Measurements from ENCODE around the gene CARMIL3.

Gene CARMIL3

DNA sequence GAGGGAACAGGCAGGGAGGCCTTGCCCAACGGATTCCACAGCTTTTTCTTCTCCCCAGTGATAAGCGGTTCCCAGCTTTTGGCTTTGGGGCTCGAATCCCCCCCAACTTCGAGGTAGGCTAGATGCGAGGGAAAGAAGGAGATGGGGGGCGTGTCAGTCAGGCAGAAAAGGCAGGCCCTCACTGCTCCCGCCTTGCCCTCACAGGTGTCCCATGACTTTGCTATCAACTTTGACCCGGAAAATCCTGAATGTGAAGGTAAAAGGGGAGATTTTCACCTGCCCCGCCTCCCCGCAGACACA, 24.4 kb downstream of the CARMIL3 start:
- no peak for DNase-seq (ENCODE audit: low spot score)

DNA sequence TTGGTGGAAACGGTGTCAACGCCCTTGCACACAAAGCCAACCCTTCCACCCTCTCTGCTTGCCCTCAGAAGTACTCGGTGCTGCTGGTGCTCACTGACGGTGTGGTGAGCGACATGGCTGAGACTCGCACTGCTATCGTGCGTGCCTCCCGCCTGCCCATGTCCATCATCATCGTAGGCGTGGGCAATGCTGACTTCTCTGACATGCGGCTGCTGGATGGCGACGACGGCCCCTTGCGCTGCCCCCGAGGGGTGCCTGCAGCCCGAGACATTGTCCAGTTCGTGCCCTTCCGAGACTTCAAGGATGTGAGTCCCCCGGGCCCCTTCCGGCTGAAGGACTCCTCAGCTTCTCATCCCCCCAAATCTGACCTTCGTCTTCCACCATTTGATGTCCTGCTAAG, 25.3 kb downstream of the CARMIL3 start:
- no peak for DNase-seq (ENCODE audit: low spot score)

DNA sequence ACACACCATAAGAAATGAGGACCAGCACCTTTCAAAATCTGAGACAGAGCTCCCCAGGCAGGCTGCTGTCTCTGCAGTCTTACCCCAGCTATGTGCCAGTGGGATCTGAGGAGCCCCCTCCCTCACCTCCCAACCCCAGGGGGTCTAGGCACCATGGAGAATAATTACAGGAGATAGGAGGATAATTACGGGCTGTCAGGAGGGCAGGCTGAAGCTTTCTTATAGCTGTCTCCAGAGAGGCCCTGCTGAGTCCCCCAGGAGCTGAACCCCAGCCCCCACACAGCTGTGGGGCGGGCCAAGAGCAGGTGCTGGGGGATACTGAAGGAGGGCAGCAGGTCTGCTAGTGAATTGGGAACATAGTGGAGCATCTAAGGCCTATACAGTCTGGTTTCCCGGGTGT, 26.3 kb downstream of the CARMIL3 start:
- DNase-seq (ENCODE audit: low spot score) = no peak

DNA sequence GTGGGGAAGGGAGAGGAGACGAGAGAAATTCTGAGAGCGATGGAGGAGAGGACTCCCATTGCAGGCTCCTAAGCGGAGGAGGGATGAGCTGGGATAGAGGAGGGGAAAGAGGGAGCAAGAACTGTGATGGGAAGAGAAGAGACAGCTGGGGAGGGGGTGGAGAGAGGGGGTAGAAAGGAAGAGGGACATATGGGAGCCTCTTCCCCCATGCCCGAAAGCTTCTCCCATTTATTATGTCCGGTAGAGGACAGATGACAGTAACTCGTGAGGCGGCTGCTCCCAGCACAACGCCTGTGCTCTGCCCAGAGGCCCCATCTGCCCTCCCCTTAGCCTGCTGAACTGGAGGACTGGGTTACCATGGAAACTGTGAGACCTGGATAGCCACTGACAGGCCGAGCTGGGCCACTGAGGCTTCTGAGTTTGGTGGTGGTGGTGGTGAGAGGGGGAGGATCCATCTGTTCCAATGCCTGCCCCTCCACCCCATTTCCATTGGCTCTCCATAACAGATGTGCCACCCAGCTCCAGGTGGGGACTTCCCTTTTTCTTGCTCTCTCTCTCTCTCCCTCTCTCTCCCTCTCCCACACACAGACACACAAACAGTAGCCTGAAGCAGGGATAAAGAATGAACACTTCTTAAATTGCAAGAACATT, 27.8 kb downstream of the CARMIL3 start:
- no peak for DNase-seq (ENCODE audit: low spot score)

DNA sequence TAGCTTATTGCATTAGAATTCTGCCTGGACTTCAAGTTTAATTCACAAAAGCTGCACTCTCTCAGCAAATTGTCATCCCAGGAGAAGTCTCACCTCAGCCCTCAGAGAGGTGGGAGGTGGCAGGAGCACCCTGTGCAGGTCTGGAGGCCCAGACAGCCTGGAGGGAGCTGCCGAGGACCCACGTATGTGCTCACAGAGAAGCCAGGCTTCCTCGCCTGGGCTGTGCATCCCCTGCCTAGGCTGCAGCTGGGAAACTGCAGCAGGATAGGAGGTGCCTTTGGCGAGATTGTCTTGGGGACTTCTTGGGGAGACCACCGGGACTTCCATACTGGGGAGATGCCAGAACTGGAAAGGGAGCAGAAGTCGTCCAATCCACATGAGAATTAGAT, 28.3 kb downstream of the CARMIL3 start:
- no peak for DNase-seq (ENCODE audit: low spot score)

DNA sequence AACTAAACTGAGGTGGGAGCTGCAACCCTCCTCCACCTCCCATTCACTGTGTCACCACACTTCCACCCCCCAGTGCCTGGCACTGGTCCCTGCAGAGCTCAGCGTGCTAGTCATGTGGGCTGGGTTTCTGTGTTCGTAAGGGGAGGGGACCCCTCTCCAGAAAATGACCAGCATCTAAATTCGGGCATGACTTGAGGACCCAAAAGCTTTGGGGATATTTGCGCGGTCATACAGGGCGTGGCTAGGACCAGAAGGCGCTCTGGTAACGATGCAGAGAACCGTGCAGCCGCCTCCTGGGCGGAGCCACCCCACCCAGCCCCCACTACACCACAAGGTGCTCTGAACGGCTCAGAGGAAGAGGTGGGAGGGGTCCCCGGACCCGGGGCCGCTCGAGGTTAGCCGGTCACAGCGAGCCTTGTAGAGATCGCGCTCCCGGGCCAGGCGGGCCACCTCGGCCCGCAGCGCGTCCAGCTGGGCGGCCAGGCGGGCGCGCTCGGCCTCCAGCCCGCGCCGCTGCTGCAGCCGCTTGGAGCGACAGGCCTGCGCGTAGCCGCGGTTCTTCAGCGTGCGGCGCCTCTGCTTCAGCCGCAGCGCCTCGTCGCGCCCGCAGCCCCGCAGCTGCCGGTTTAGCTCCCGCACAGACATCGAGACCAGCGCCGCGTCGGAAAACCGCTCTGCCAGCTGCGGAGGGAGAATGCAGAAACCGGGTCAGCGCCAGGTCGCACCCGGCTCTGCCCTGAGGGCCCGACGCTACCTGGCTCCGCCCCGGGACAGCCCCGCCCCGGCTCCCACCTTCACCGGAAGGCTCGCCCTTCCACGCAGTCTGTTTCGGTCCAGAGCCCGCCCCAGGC, 29.3 kb downstream of the CARMIL3 start:
- peak; percentile 63 for DNase-seq (ENCODE audit: low spot score)

DNA sequence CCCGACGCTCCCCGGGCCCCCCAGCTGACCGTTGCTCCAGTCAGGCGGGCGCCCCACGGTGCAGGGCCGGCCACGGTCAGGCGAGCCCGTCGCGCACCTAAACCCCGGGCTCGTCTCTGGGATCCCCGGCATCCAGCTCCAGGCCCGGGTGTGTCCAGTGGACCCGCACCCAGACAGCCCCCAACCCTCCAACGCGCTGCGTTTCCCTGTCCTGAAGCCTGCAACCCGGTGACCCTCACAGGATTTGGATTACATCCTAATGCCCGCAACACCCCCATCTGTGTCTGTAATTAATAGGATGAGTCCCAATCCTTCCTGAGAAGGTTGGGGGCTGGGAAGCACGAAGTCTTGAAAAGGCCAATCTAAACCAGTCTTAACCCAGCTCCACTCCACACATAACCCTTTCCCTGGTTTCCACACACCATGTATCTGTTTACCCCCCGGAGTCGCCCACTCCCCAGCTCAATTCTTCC, 30.0 kb downstream of the CARMIL3 start:
- no peak for DNase-seq (ENCODE audit: low spot score)

DNA sequence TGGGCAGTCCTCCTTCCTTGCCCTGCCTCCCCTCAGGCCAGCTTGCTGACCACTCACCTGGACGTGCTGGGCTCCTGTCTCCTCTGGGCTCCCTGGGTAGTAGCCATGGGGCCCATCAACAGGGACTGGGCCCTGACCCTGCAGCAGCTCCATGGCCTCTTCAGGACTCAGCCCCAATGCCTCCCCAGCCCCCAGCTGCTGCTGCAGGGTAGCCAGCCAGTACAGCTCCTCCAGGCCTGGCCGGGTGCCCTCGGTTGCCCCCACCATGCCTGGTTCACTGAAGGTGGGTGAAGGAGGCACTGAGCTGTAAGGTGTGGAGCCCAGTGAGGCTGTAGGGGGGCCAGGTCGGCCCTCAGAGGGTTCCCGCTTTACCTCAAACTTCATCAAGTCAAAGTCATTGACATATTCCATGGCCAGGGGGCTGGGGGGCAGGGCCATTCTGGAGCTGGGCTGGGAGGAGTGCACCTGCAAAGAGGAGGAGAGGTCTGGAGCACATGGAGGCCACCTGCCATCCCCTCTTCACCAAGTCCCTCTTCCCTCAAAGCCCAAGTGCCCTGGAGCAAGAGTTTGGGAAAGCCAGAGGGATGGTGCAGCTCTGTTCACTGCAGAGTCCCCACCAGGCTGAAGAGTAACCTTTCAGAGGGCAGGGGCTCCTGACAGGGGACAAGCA, 30.7 kb downstream of the CARMIL3 start:
- DNase-seq (ENCODE audit: low spot score) = no peak

DNA sequence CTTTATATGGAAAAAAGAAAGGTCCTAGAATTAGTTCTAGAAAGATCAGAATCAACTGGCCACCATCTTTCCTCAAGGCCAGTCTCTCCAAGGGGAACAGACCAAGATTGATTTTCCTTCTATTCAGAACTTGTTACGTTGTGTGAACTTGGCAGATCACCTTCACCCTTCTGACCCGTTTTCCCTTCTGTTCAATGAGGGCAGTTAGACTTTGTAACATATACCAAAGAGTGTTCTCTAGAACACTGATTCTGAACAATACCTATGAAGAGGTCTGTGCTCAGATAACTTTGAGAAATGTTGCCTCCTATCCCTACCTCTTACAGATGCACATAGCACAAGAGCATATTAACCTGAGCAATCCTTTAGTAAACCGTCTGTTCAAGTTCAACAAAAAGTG, 31.7 kb downstream of the CARMIL3 start:
- no peak for DNase-seq (ENCODE audit: low spot score)

DNA sequence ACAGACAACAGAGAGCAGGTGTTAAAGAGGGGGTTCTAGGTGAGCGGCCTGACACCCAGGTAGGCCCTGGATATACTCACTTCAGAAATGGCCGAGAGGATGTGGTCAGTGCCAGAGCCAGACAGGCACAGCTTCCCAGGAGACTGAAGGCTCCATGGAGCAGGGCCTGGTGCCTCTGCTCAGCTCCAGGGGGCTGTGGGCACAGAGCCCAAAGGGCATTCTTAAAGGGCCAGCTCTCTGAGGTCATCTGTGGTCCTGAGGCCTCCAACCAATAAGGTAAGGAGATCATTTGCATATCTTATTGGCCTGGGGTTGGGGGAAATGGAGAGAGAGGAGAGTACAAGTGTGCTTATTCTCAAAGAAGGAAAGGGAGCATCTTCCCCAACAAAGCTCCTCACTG, 32.6 kb downstream of the CARMIL3 start:
- no peak for DNase-seq (ENCODE audit: low spot score)

DNA sequence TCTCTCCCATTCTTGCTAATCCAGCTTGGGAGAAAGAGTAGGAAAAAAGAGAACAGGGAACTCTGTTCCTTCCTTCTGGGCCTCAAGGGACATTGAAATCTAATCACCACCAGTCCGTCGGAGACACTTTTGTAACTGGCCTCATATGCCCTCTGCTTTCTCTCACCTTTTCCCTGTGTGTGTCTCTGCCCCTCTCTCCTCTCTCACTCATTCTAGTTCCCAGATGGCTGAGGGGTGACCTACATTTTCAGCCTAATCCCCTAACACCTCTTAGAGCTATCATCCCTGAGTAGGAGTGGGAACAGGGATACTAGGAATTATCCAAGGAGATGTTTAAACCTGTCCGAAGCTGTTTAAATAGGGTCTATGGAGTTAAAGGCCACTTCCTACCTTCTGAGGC, 33.4 kb downstream of the CARMIL3 start:
- no peak for DNase-seq (ENCODE audit: low spot score)

DNA sequence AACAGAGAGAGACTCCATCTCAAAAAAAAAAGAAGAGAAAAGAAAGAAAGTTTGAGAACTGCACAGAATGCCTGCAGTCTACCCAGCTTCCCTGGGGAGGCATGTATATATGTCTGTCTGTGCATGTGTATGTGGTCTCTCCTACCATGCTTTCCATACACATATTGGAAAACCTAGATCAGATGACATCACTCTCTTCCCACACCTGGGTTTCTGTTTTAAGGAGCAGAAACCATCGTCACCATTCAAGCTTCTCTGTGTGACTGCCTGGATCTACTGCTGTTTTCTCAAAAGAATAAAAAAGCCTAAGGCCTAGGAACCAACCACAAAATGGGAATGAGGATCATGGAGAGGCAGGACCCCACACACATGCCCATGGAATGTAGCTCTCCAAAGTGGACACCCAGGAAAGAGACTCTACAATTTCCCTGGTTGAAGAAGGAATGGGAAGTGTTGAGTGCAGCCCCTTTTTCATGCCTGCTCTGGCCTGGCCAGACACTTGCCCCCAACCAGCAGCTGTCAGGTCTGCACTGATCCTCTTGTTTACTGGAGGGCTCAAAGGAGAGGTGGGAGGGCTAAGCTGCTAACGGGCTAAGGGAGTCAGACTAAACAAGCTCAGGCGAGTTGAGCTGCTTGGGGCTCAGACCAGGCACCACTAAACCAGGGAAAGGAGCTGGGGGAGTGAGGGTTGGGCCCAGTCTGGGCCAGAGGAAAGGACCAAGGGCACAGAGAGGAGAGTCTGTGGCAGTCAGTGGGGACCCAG, 34.6 kb downstream of the CARMIL3 start:
- DNase-seq (ENCODE audit: low spot score) = no peak

DNA sequence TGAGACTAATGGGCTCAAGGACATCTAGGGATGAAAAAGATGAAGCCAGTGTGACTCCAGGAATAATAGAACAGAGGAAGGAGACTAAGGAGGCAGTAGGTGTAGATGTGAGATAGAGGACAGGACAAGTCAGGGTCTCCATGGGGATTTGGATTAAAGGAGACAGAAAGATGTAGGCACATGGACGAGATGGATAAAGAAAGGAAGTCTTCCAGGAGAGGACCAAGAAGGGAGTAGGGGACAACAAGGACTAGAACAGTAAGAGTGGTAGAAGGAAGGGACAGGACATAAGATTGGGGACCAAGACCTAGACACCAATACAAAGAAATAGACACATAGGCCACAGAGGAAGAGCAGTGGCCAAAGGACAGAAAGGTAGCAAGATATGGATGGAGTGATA, 35.2 kb downstream of the CARMIL3 start:
- no peak for DNase-seq (ENCODE audit: low spot score)

DNA sequence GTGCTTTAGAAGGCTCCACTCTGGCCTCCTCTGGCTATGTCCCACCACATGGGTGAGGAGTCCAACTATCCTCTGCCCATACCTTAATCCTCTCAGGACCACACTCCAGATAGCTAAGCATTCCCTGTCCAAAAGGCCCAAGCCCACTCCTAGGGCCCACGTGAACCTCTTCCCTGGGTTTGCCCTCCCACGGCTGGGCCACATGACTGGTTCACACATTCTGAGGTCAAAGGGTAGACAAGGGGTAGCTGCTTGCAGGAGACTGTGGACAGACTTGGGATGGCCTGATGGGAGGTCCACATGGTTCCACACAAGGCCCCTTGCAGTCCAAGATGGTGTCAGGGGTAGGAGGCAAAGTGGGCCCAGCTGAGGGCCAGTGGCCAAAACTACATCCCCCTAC, 36.3 kb downstream of the CARMIL3 start:
- no peak for DNase-seq (ENCODE audit: low spot score)

DNA sequence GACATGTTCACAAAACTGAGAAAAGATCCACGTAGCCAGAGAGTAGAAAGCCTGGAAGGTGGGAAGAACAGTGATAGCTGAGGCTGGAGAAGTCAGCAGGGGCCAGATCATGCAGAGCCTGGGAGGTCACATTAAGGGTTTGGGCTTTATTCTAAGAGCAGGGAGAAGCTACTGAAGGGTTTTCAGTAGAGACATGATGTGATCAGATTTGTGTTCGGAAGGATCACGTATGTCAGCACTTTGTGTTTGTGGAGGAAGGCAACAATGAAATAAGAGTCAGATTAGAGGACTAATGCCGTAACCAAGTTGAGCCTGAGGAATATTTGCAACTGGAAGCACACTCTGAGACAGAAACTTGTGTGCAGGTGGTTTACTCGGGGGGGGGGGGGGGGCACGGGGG, 38.1 kb downstream of the CARMIL3 start:
- DNase-seq (ENCODE audit: low spot score) = no peak

DNA sequence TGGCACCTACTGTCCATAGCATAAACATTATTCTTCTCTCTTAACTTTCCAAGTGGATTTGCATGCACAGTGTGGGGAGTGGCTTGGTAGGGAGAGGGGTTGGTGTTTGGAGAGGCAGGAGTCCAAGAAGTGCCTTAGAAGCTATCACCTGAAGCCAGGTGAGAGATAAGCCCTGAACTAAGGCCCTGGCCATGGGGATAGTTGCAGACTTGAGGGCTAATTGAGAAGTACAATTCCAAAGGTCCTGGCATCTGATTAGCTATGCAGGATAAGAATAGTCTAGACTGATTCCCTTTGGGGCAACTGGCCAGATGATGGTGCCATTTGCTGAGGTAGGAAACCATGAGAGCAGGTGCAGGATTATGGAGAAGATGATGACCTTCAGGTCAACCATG, 40.3 kb downstream of the CARMIL3 start:
- no peak for DNase-seq (ENCODE audit: low spot score)

DNA sequence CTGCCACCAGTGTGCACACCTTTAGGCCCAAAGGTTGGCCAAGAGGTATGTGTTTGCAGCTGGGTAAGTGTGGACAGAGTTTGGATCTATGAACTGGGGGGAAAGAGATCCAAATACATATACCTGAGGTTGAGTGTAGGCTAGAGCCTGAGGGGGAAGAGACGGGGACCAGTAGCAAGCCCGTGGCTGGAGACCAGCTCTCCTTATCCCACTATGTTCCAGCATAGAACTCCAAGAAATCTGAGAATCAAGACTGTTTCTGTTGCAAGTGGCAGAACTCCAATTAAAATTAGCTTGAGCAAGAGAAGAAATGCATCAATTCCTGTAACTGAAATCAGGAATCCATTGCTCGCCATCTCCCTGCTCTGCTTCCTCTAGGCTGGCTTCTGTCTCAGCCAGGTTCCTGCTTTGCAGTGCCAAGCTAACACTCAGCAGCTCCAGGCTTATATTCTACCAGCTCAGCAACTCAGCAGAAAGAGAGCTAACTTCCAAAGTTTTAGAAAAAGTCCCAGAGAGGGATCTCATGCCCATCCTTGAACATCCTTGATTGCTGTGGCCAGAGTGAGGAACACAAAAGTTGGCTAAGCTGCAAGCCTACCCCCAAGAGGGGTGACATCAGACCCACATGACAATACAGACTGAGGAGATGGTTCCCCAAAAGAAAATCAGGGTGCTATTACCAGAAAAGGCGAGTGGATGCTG, 40.8 kb downstream of the CARMIL3 start:
- no peak for DNase-seq (ENCODE audit: low spot score)

DNA sequence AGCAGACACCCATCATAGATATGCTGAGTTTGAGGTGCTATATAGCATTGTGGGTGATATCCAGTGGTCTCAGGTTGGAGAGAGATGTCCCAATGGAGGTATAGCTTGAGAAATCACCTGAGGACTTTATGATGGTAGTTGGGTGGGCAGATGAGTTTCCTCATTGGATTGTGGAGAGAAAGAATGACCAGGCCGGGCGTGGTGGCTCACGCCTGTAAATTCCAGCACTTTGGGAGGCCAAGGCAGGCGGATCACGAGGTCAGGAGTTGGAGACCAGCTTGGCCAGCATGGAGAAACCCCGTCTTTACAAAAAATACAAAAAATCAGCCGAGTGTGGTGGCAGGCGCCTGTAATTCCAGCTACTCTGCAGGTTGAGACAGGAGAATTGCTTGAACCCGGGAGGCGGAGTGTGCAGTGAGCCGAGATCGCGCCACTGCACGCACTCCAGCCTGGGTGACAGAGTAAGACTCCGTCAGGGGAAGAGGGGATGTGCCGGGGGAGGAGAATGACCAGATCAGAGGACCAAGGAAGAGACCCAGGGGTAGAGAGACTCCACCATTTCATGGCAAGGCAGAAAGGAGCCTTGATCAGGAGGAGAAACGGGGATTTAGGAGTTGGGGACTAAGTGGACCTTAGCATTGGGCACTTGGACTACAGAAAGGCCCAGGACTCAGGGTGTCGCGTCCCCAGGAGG, 41.5 kb downstream of the CARMIL3 start:
- no peak for DNase-seq (ENCODE audit: low spot score)

DNA sequence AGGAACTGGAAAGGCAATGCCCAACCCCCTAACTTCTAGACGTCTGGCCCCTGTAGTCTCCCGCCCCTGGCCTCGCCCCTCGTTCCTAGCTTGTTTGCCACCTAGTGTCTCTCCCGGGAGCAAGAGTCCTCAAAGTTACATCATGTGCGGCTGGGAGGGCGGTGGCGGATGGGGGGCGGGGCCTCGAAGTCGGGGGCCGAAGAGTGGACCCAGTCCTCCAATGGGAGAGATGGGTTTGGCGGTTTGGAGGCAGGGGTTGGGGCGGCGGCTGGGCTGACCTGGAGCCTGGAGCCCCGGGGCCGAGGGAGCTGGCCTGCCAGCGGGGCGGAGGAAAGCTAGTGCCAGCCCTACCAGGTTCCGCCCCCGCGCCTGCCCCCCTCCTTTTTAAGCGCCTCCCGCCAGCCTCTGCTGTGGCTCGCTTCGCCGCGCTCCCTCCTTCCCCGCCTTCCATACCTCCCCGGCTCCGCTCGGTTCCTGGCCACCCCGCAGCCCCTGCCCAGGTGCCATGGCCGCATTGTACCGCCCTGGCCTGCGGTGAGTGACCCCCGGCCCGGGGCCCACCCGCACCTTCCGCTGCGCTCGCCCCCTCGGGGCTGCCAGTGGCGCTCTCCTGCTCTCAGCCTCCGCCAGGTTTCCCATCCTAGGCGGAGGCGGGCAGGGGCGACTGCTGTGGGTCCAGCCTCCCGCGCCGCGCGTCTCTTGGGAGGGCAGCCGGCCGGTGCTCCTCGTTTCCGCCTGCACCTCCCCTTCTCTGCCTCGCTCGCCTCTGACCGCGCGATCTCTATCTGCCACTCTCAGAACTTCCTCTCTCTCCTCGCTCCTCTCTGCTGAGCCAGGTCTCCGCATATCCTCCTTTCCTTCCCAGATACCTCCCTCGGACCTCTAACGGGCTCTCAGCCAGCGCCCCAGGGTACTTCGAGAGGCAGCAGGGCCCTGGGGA, 42.4 kb downstream of the CARMIL3 start, which contains the start of gene PCK2:
Gene PCK2 (plus strand): TSS at position 411 of the 940 bp plus-strand sequence. CDS start 95 bp downstream, at position 506.
- peak; percentile 59 for DNase-seq (ENCODE audit: low spot score)

DNA sequence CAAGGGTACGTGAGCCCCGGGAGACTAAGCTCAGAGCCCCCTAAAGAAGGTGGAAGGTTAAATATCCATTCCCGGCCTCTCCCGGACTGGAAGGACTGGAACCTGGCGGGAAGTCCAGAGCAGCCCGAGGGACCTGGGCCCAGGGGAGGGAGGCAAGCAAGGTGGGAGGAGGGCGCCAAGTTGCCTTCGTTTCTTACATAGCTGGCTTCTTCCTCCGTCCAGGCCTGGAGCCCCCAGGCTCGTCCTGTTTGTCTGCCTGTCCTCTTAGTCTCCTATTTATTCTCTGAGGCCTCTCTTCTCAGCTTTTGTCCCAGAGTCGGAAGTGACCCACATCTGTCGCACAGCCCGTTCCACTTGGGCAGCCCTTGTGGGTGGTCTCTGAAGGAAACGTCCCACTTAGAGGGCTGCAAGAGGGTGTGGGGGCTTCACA, 43.0 kb downstream of the CARMIL3 start:
- DNase-seq (ENCODE audit: low spot score) = no peak
